CD14-positive monocyte (primary cell): ENCODE measurements around the gene ANKRD44. TPM values are rescaled to one million over a fixed set of nuclear protein-coding genes. Genes with fewer than 3 reads are reported as not detected.
"Not testable (repeated sequence)": the region's sequence is repeated elsewhere in the genome, so short reads cannot be mapped to it uniquely, and the experiment has no call there.

ENCODE experiments used
- DNase-seq, 3 donors: peaks; one replicate each; pipeline ENCODE4 v3.0.0-alpha.2; 2011 to 2022
- H2AFZ ChIP-seq: 2 replicates; pipeline ENCODE4 v1.6.0; 2012; ENCODE audit warnings: mild to moderate bottlenecking, low read depth, low read length, inconsistent platforms; ENCODE audit not compliant: insufficient read depth, poor library complexity, severe bottlenecking
- H3K27ac ChIP-seq, 2 donors: 1 replicate in 1 of 2; 2 replicates in 1 of 2; pipeline ENCODE4 v1.5.1; 2012 to 2013; ENCODE audit warnings: low read length in 2 of 2, control low read depth in 1 of 2, inconsistent platforms in 1 of 2, low read depth in 1 of 2, mild to moderate bottlenecking in 1 of 2
- H3K27me3 ChIP-seq, 2 donors: one replicate each; pipeline versions ENCODE4 v1.6.0 to v1.6.1; 2011 to 2013; ENCODE audit warnings: low read length in 2 of 2; ENCODE audit not compliant: control insufficient read depth in 2 of 2, insufficient read depth in 2 of 2
- H3K36me3 ChIP-seq, 2 donors: replicated peaks in 1 of 2; 1 replicate in 1 of 2; 2 replicates in 1 of 2; pipeline versions ENCODE4 v1.5.1 to v1.6.1; 2012 to 2013; ENCODE audit warnings: low read length in 2 of 2, control low read depth in 1 of 2, inconsistent platforms in 1 of 2, mild to moderate bottlenecking in 1 of 2; ENCODE audit not compliant: insufficient read depth in 2 of 2, control insufficient read depth in 1 of 2
- H3K4me1 ChIP-seq, 2 donors: 1 replicate in 1 of 2; 2 replicates in 1 of 2; pipeline versions ENCODE4 v1.5.1 to v1.6.1; 2012 to 2013; ENCODE audit warnings: low read length in 2 of 2, control low read depth in 1 of 2, inconsistent platforms in 1 of 2, mild to moderate bottlenecking in 1 of 2, moderate library complexity in 1 of 2; ENCODE audit not compliant: insufficient read depth in 2 of 2, control insufficient read depth in 1 of 2
- H3K4me2 ChIP-seq: replicated peaks from 2 replicates; pipeline ENCODE3; 2012; ENCODE audit warnings: low read length, moderate library complexity, mild to moderate bottlenecking; ENCODE audit not compliant: poor library complexity, severe bottlenecking; ENCODE audit errors: extremely low read depth
- H3K4me3 ChIP-seq, 3 experiments: fragments of 200-600 bp in 1 of 3; sonication (generic) in 1 of 3; replicated peaks in 1 of 3; 1 replicate in 2 of 3; 2 replicates in 1 of 3; pipeline ENCODE4 v1.5.1; 2011 to 2013; ENCODE audit warnings: low read length in 3 of 3, mild to moderate bottlenecking in 3 of 3, control low read depth in 2 of 3, low read depth in 2 of 3, inconsistent platforms in 1 of 3, moderate library complexity in 1 of 3
- H3K79me2 ChIP-seq: 2 replicates; pipeline ENCODE4 v1.6.0; 2012; ENCODE audit warnings: mild to moderate bottlenecking, control low read depth, inconsistent platforms, low read length, moderate library complexity; ENCODE audit not compliant: insufficient read depth
- H3K9ac ChIP-seq: 2 replicates; pipeline ENCODE4 v1.6.0; 2017; ENCODE audit warnings: low read length, mild to moderate bottlenecking; ENCODE audit not compliant: insufficient read depth, poor library complexity, severe bottlenecking
- H3K9me3 ChIP-seq, 2 donors: replicated peaks in 1 of 2; 1 replicate in 1 of 2; 2 replicates in 1 of 2; pipeline versions ENCODE4 v1.5.1 to v1.6.1; 2012 to 2013; ENCODE audit warnings: low read length in 2 of 2, control low read depth in 1 of 2; ENCODE audit not compliant: control insufficient read depth in 1 of 2, insufficient read depth in 1 of 2
- H4K20me1 ChIP-seq: 2 replicates; pipeline ENCODE4 v1.6.0; 2012; ENCODE audit warnings: mild to moderate bottlenecking, low read length, control low read depth, moderate library complexity; ENCODE audit not compliant: insufficient read depth
- H3K27ac Mint-ChIP-seq, 7 donors: one replicate each; pipeline ENCODE4 v1.8.0; 2020; ENCODE audit warnings: mild to moderate bottlenecking in 7 of 7, mixed read lengths in 7 of 7, moderate library complexity in 6 of 7, inconsistent platforms in 2 of 7
- H3K27me3 Mint-ChIP-seq, 3 donors: one replicate each; pipeline ENCODE4 v1.8.0; 2021 to 2022; ENCODE audit warnings: low read depth in 3 of 3, mild to moderate bottlenecking in 3 of 3, mixed read lengths in 3 of 3, moderate library complexity in 3 of 3, inconsistent platforms in 1 of 3
- H3K36me3 Mint-ChIP-seq, 2 donors: one replicate each; pipeline ENCODE4 v1.8.0; 2020; ENCODE audit warnings: mixed read lengths in 2 of 2, inconsistent platforms in 1 of 2, mild to moderate bottlenecking in 1 of 2
- H3K4me1 Mint-ChIP-seq: one replicate; pipeline ENCODE4 v1.8.0; 2020; ENCODE audit warnings: mild to moderate bottlenecking, mixed read lengths
- H3K4me3 Mint-ChIP-seq, 2 donors: one replicate each; pipeline ENCODE4 v1.8.0; 2020; ENCODE audit warnings: mild to moderate bottlenecking in 2 of 2, mixed read lengths in 2 of 2, moderate library complexity in 1 of 2
- H3K9me3 Mint-ChIP-seq, 7 donors: one replicate each; pipeline ENCODE4 v1.8.0; 2020 to 2022; ENCODE audit warnings: mixed read lengths in 7 of 7, mild to moderate bottlenecking in 6 of 7, moderate library complexity in 6 of 7, inconsistent platforms in 2 of 7
- WGBS: methylation state at CpG from one replicate; pipeline ENCODE4 v1.1.5; 2013; ENCODE audit warnings: missing lambda C conversion rate; ENCODE audit not compliant: insufficient coverage; 5-methylcytosine and 5-hydroxymethylcytosine counted together
- intact Hi-C, 2 donors: fragments of 100-400 bp; cut with micrococcal nuclease; formaldehyde crosslinking; loops; one replicate each; pipeline versions ENCODE4 v1.15.0 to v1.15.1; 2023
- polyA plus RNA-seq, 3 donors: library from polyadenylated mRNA; depleted of rRNA in 1 of 3; unstranded in 2 of 3; stranded (reverse) in 1 of 3; fragments of 300-500 nt in 2 of 3; fragments of >200 nt in 1 of 3; fragmentation: Illumina TruSeq in 2 of 3; gene quantifications; 1 replicate in 2 of 3; 2 replicates in 1 of 3; pipeline ENCODE4 v1.2.3, GENCODE V29; 2012 to 2021
- TF ChIP-seq, protein P1 (sequence below): fragments of 200-600 bp; IDR thresholded peaks from one replicate; pipeline ENCODE4 v1.8.0; 2022; ENCODE audit warnings: antibody characterized with exemption, mild to moderate bottlenecking

The ANKRD44 gene
- polyA plus RNA-seq, 3 donors: 55.7 to 91.9 (median 64.9) TPM

DNA sequence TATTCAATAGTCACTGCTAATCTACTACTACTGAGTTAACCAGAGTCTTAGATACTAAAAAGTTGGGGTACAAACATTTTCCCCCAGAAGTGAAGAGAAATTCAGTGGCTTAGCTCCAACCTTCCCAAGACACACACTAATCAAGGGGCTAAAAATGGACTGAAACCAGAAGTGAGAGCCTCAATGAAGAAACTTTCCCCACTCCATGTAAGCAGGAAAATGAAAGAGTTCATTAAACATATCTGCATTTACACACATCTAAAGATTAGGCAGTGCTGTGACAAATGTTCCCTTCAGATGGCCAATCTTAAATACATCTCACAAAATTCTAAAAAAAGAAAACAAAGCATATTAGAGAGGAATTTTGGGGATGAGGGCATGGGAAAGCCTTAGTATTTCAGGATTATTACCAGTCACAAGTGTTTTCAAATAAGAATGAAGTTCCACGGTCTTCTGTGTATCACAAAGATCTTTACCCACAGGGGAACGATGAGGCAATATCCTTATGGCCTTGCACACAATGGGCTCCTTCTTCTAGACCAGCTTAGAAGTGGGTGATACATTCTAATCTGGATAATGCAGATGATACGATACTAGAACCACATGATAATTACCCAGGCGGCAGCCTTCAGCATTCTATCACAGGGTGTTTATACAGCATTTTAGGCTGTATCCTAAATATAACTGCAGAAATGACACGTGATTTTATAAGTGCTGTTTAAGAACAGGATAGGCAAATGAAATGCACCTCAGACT lies 17.1 kb downstream of the ANKRD44 start:
- intact Hi-C loops: loop anchor here in 1 of 2 donors (5.0 kb wide), 1 partner anchor 36 kb away; no protein-coding TSS in a partner anchor
- Histone ChIP-seq H2AFZ (no peak overlapping the region), H3K79me2 (peaks cover 100% of the 10 kb centered on the region), H3K4me2 (peak overlapping the region; percentile 42), H3K4me3 (peak overlapping the region in 1 of 3 experiments; percentile 19), H3K9ac (peak overlapping the region; percentile 4), H3K4me1 (peaks cover 51 to 63% of the 10 kb centered on the region in 2 donors), H3K9me3 (no peaks in the 10 kb centered on the region), H3K36me3 (no peaks in the 10 kb centered on the region), H4K20me1 (peaks cover 92% of the 10 kb centered on the region), H3K27ac (peak overlapping the region in 1 of 2 donors; percentile 81), H3K27me3 (no peaks in the 10 kb centered on the region)
- Mint-ChIP-seq H3K4me3 (peak overlapping the region in 1 of 2 donors; percentile 32), H3K36me3 (peaks cover 17 to 23% of the 10 kb centered on the region in 2 donors), H3K4me1 (peaks cover 76% of the 10 kb centered on the region), H3K27ac (peak overlapping the region; percentile 74 to 93 (median 85)), H3K27me3 (peaks cover 0 to 3% (median 0%) of the 10 kb centered on the region in 3 donors), H3K9me3 (peaks cover 0 to 2% (median 0%) of the 10 kb centered on the region in 7 donors)
- TF ChIP-seq, protein P1, sequence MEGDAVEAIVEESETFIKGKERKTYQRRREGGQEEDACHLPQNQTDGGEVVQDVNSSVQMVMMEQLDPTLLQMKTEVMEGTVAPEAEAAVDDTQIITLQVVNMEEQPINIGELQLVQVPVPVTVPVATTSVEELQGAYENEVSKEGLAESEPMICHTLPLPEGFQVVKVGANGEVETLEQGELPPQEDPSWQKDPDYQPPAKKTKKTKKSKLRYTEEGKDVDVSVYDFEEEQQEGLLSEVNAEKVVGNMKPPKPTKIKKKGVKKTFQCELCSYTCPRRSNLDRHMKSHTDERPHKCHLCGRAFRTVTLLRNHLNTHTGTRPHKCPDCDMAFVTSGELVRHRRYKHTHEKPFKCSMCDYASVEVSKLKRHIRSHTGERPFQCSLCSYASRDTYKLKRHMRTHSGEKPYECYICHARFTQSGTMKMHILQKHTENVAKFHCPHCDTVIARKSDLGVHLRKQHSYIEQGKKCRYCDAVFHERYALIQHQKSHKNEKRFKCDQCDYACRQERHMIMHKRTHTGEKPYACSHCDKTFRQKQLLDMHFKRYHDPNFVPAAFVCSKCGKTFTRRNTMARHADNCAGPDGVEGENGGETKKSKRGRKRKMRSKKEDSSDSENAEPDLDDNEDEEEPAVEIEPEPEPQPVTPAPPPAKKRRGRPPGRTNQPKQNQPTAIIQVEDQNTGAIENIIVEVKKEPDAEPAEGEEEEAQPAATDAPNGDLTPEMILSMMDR: no peak
- no CpG with 5 or more reads among the region's 5 CpGs for WGBS
- peak; percentile 54 to 73 (median 68) for DNase-seq

- peak overlapping the region; percentile 42 for H3K4me2 ChIP-seq
- H3K4me3 Mint-ChIP-seq: no peak overlapping the region
- no peaks in the 10 kb centered on the region for H3K9me3 ChIP-seq
- H4K20me1 ChIP-seq: peaks cover 92% of the 10 kb centered on the region
- peaks cover 100% of the 10 kb centered on the region for H3K79me2 ChIP-seq
- no peak overlapping the region for H3K9ac ChIP-seq
- no peaks in the 10 kb centered on the region for H3K27me3 ChIP-seq
- H2AFZ ChIP-seq: no peak overlapping the region
- H3K4me1 ChIP-seq: peaks cover 50 to 63% of the 10 kb centered on the region in 2 donors
- H3K9me3 Mint-ChIP-seq: peaks cover 0 to 2% (median 0%) of the 10 kb centered on the region in 7 donors
- intact Hi-C loops: loop anchor here in 1 of 2 donors (5.0 kb wide), 1 partner anchor 35 kb away; no protein-coding TSS in a partner anchor
- TF ChIP-seq, protein P1: no peak
- no peak overlapping the region for H3K4me3 ChIP-seq
- peak overlapping the region; percentile 74 to 93 (median 84) for H3K27ac Mint-ChIP-seq
- no CpG with 5 or more reads among the region's 2 CpGs for WGBS
- peak overlapping the region in 1 of 2 donors; percentile 81 for H3K27ac ChIP-seq
- DNase-seq: no peak
- H3K36me3 Mint-ChIP-seq: peaks cover 11 to 19% of the 10 kb centered on the region in 2 donors
- peaks cover 75% of the 10 kb centered on the region for H3K4me1 Mint-ChIP-seq
- no peaks in the 10 kb centered on the region for H3K36me3 ChIP-seq
- H3K27me3 Mint-ChIP-seq: peaks cover 0 to 3% (median 0%) of the 10 kb centered on the region in 3 donors
Observed at GRCh38 chr2:197292619-197293018, 18.0 kb downstream of the ANKRD44 start.

- Histone ChIP-seq H4K20me1 (peaks cover 94% of the 10 kb centered on the region), H3K4me2 (peak overlapping the region; percentile 2), H3K27ac (peak overlapping the region; percentile 71 to 74), H3K4me1 (peaks cover 19 to 40% of the 10 kb centered on the region in 2 donors), H3K79me2 (peaks cover 100% of the 10 kb centered on the region)
- H3K4me3 ChIP-seq, H3K9ac ChIP-seq, H2AFZ ChIP-seq, H3K9me3 ChIP-seq, H3K36me3 ChIP-seq, H3K27me3 ChIP-seq, DNase-seq, H3K27me3 Mint-ChIP-seq, intact Hi-C loops, H3K9me3 Mint-ChIP-seq: not testable (repeated sequence)
- Mint-ChIP-seq H3K4me3 (peak overlapping the region in 1 of 2 donors; percentile 43), H3K4me1 (peaks cover 59% of the 10 kb centered on the region), H3K27ac (peak overlapping the region; percentile 84 to 97 (median 94)), H3K36me3 (peaks cover 10 to 19% of the 10 kb centered on the region in 2 donors)
- WGBS: no CpG with 5 or more reads among the region's 7 CpGs
Observed at GRCh38 chr2:197287596-197287932, 23.0 kb downstream of the ANKRD44 start.
